HG03060 (cell line): ENCODE data around the gene ST6GALNAC3.

Experiments
- ATAC-seq: cut with Tn5 transposase; IDR thresholded peaks from one replicate; pipeline ENCODE4 v1.9.1; 2021; ENCODE audit warnings: low read depth, moderate number of reproducible peaks; ENCODE audit not compliant: unreplicated experiment

The ST6GALNAC3 gene

DNA sequence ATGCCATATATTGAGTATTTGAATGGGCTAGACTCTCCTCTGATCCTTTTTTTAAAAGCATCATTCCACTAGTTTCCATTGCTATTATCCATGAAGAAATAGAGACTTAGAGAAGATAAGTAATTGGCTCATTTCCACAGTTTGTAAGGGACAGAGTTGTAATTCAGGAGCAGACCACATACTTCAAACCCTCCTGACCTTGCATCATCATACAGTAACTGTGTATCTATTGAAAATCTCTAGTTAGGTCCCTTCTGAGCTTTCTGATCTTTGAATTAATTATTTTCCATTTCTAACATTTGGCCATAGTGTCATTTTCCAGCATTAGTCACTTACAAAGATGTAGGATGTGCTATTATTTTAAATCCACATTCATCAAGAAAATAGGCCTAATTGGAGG is 406.3 kb downstream of the ST6GALNAC3 start:
- no peak for ATAC-seq

DNA sequence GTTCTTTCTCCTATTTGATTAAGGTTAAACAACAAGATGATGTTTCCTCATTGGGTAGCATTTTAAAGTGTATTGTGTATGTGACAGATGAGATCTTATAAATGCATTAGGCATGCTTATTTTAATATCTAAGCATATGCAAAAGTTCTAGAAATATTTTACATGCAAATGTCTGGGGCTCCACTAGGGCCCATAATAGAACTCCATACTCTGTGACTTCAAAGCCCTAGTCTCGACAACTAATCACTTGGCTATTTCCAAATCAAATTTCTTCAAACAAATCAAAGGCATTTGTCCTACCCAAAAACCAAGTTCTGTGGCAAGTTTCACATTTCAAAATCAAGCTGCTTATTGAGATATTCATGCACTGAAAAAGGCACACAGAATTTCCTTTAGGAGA is 407.1 kb downstream of the ST6GALNAC3 start:
- no peak for ATAC-seq

DNA sequence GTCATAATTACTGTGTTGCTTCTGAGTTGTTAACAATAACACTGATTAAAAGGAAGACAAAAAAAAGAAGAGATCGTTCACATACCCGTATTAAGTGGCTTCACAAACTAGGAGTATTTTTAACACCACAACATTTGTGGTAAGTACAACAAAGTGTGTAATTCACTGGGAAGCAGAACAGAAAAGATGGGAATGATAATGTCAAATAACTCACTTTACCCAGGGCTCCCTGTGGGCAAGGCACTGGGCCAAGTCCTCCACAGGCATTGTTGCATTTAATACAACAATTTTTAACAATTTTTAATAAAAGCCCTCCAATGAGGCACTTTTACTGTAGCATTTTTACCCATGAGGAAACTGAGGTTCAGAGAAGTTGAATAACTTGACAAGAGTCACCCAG is 407.7 kb downstream of the ST6GALNAC3 start:
- no peak for ATAC-seq

DNA sequence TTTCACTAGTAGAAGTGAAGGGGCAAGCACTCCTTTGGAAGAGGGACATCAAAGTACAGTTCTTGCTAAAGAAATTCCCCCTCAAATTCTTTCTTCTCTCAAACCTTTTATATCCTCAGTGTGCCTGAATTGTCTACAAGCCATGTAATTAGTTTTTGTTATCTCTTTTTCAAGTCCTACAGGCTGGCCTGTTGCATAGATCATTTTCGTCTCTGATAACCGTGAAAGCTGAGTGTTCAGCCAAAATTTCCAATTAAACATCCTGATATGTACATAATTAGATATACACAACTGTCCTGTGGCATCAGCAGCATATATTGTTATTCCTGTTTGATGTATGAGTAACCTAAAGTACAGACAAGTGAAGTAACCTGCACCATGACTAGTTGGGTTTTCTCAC is 417.2 kb downstream of the ST6GALNAC3 start:
- no peak for ATAC-seq

DNA sequence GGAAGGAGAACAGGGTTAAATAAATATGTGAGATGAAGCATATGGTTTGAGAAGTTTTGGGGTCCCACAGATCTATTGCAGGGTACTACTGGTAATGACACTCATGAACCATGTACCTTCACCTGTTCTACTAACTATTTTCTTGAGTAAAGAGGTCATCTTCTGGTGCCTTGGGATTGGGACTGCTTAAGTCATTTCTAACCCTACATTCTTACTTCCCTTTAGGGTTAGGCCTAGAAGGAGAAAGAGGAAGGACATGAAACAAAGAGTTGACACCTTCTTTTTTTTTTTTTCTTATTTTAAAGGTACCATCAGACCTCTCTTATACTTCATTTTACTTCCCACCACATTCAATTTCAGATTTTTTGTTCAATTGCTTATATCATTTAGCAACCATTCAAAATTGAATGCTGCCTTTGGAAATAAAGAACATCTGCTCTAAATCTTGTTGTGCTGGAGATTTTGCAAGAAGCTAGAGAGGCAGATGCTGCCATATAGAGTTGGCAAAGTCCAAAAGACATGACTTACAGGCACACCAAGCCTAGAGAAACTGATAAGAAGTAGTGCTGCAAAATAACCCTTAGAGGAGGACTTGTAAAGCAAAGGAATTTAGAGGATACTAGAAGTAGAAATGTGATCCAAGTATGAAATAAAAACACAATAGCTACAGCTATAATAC is 418.3 kb downstream of the ST6GALNAC3 start:
- ATAC-seq = no peak

DNA sequence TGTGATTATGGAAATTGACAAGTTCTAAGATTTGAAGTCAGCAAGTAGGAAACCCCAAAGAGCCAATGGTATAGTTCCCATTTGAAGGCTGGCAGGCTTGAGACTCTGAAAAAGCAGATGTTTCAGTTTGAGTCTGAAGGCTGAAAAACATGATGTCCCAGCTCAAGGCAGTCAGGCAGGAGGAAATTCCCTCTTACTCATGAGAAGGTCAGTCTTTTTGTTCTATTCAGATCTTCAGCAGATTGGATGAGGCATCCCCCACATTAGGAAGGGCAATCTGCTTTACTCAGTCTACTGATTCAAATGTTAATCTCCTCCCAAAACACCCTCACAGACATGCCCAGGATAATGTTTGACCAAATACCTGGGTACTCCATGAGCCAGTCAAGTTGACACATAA is 420.3 kb downstream of the ST6GALNAC3 start:
- ATAC-seq = peak; percentile 73

DNA sequence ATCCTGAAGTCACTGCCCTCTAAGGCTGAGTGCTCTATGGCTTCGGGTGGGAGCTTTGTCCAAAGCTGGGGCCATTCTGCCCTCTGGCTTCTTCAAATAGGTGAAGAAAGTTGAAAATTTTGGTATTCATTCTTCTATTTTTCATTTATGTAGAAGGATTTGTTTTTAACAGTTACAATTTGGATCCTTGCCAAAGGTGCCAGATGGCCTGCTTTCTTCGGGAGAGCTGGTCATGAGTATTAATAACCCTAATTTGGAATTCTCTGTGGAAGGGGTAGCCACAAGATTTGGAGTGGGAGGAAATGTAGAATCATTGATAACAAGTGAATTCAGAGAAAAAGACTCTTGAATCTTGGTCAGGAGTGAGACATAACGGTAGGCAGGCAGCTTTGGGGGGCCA is 422.3 kb downstream of the ST6GALNAC3 start:
- no peak for ATAC-seq

DNA sequence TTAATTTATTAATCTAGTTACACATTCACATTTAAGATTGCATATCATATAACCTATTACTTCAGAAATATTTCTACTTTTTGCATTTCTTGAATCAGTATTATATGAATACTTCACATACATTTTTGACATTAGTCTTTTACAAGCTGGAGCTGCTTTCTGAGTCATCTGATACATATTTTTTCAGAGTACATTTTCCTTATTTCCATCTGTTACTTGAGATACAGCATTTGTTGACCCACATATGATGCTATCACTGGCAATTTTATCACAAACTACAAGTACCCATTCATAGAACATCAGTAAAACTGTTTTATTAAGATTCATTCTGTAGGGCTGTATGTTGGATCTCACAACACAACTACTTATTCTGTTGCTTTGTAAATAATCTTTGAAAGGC is 425.6 kb downstream of the ST6GALNAC3 start:
- no peak for ATAC-seq

DNA sequence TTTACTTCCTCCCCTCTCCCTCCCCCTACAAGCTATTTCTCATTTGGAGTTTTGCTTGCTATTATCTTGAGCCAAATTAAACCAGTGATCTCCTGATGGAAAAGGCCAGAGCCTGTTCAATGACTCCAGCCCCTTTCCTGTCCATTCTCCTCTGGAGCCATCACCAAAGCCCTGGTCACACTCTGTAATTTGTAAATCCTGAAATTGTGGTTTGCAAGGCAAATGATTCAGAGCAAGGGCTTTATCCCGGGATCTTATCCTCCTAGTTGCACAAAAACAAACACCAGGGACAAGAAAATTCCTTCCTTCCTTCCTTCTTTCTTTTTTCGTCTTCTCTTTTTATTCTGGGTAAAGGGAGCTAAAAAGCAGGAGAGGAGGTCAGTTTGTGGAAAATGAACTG is 426.6 kb downstream of the ST6GALNAC3 start:
- ATAC-seq = no peak

DNA sequence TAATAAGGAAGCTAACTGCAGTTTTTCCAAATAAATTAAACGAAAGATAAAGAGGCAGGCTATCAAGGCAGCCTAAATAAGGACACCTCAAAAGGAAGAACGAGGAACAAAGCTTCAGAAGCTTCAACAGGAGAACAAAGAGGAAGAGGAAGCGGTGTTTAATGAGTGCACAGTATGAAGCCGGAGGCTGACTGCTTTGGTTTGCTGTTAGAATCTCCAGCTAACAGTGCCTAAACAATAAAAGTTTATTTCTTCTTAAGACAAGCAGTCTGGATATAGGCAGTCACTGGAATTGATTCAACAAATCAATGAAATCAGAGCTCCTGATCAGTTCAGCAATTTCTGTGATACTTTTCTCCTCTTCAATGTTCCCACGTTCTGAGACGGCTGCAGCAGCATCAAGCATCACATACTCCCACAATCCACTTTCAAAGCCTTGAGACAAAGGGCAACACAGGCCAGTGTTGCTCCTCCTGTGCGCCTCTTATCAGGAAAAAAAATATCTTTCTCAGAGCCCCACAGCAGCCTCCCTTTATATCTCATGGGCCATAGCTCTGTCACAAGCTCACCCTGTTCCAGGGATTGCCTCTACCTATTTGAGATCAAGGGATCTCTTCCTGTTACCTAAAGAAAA is 427.2 kb downstream of the ST6GALNAC3 start:
- ATAC-seq = no peak

DNA sequence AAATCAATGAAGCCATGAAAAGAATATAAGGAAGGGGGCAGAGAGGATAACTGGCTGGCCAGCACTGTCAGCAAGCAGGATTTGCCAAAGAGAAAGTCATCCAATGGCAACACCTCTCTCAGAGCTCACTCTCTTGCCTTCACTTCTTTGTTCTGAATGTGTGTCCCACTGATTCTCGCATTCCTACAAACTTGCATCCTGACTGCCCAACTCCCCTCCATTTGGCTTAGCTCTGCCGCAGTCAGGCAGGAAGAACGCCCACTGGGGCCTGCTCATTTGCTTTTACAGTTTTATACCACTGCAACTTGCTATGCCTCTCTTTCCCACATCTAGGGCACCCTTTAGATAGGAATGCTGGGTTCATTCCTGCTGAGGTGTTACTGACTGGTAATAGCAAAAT is 428.6 kb downstream of the ST6GALNAC3 start:
- no peak for ATAC-seq

DNA sequence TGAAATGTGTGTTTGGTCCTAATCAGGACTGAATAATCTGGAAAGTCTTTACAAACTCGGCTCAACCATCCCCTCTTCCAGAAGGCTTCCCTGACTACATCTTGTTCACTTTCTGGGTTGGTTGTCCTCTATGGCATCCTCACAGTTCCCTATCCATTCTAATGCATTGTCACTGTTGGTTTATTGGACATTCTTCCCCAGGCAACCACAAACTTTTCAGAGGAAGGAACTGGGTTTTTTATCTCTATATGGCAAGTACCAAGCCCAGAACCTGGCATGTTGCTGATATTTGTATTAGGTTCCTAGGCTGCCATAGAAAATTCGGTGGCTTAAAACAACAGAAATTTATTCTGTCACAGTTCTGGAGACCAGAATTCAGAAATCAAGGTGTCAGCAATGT is 429.2 kb downstream of the ST6GALNAC3 start:
- no peak for ATAC-seq

DNA sequence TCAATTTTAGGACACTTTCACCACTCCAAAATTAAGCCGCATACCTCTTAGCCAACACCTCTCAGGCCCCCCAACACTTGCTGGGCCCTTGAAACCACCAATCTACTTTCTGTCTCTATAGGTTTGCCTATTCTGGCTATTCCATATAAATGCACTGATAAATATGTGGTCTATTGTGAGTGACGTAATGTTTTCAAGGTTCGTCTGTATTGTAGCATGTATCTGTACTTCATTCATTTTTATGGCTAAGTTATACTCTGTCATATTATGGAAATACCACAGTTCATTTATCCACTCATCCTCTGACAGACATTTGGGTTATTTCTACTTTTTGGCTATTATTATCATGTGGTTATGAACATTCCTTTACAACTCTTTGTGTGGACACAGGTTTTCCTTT is 432.8 kb downstream of the ST6GALNAC3 start:
- no peak for ATAC-seq

DNA sequence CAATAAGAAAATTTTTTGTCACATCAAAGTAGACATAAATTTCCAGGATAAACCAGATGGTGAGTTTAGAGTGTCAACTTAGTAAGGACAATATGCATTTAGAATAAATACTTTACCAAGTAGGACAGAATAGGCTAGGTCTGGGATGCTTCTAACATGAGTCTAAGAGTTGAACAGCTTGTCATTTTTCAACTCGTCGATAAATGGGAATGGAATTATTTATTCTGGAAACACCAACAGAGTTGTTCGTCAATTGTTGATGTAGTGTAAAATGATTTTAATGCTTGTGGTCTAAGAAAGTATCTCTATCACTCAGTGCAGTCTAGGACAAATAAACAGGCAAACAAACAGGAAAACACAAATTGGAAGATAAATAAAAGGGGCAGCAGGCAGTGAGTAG is 434.3 kb downstream of the ST6GALNAC3 start:
- ATAC-seq = no peak

DNA sequence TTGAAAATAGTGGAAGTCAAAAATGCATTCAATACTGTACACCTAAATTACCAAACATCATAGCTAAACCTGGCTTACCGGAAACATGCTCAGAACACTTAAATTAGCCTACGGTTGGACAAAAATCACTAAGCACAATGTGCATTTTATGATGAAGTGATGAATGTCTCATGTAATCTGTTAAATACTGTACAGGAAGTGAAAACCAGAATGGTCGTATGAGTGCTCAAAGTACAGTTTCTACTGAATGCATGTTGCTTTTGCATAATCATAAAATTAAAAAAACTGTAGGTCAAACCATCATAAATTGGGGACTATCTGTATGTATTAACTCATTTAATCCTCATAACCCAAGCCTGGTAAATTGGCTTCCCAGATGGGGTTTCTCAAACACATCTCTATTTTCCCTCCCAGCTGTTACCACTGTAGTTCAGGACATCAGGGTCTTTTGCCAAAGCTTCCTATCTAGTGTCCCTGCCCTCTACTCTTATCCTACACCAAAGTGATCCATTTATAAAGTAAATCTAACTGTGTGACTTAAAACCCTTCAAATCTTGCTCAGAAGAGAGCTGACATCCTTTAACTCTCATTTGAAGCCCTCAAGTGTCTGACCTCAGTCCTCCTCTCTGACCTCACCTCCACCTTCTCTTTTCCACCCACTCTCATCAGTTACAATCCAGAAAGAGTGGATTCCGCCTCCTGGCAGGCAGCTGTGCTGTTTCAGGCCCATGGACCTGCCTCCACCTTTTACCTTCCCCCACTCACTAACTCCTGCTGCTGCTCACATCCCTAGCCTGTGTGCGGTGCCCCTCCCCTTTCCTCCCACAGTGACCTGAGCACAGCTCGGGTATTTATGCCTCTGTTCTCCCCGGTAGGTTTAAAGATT is 436.4 kb downstream of the ST6GALNAC3 start:
- ATAC-seq = no peak

DNA sequence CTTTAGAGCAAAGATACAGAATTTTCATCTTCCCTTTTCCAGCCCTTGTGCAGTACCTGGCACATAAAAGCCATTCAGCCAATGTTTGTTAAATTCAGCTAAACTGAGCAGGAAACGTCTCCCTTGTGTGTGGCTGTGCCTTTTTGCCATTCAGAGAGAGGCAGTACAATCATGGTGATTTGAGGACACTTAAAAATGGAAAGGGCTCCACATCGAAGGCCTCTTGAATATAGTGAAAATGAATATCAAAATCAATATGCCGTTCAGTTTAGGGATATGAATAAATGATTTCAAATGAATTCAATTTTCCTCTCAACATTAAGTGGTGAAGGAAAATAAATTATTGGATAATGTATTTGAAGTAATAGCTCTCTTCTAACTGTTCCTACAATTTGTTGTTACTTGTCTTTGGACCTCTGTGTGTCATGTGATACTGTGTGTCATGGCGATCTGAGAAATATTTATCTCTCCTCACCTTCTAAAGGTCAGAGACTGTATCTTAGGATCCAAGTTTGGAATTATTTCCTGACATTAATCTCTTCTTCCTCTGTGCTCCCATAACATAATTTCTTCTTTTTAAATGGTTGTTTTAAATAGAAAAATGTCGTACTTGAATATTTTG is 437.1 kb downstream of the ST6GALNAC3 start:
- ATAC-seq = no peak

DNA sequence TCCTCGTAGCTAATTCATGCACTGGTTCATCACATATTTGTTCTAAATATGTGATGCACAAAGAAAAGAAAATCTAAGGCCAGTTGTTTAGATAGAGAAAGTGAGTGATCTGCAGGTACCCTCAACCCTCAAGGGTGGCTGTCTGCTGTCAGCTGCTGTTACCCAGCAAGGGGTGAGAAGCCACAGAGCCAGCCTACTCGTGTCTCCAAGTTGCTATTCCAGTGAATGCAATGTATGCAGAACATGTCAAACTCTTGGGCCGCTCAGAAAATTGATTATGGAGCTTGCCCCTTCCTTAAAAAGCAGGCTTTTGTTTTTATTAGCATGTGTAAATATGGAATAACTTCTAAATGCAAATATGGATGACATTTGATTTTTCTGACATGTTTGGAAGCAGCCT is 456.4 kb downstream of the ST6GALNAC3 start:
- no peak for ATAC-seq

DNA sequence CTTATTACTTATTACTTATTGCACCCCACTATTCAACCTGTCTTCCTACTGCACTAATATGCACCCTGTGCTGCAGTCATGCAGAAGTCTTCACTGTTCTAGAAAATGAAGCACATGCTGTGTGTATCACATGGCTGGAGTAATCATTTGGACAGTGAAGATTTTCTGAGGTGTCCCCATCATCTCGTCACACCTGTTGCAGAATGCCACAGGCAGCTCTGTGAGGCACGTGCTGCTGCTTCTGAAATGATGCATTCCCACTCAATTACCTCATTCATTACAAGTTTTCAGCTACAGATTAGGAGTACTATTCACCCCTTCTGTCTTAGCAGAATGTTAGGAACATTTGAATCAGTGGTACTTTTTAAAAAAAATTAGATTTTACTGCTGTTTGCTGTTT is 467.1 kb downstream of the ST6GALNAC3 start:
- ATAC-seq = no peak

DNA sequence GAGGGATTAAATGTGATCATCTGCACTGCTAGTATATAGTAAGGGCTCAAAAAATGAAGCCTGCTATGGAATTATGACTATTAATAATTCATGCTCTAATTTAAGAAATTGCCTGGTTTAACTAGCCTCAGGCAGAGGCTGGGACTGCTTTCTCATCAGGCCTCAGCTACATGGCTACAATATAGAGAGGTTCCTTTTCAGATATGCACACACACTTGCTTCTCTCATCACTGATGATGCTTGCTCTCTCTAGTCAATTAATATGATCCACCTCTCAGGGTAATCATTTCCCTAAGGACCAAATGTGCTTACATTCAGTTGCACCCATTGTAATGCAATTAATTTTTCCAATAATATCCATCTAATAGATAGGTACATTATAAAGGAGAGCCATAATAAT is 467.8 kb downstream of the ST6GALNAC3 start:
- ATAC-seq = no peak

DNA sequence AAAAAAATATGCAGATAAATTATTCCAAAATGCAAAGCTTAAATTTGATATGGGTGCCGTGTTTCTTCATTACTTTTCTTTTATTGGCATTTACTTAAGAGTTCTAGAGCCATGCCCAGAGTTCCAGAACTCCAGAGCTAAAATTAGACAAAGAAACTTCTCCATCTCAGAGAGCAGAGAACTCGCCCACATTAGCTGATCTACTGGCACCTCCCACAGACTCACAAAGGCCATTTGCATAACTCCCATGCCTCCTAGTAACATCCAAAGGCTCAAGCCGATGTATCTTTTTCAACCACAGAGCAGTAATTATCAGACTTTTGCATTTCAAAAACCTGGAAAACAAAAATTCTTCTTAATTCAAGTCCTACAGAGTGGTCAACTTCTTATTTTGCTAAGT is 468.9 kb downstream of the ST6GALNAC3 start:
- no peak for ATAC-seq

DNA sequence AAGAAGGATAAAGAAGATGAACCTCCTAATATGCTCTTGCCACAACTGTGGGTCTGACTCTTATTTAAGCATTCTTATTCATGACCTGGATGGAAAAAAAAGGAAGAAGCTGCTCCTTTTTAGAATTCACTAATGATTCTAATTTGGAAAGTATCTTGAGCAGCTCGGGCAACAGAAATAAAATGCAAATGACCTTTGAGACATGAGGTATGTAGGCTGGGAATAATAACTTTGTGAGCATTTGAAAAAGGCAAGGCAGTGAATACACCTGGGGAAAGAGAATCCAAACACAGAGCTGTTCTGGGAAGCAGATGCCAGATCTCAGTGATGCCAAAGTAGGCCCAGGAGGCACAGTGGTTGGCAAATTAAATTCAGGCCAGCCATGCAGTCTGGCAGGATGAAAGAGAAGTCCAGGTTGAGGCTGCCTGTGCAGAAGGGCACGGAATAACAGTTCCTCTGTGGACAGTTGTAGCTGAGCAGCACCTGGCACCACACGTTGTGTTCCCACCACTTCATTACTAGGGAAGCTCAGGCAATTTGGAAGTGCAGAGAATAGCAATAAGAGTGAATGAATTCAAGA is 471.9 kb downstream of the ST6GALNAC3 start:
- no peak for ATAC-seq
